ENCODE data around the gene PLCE1.

The PLCE1 gene

GRCh38 chr10:94023906-94024305, 30.2 kb downstream of the PLCE1 start:
- H3K9me3 ChIP-seq (ENCODE audit: control insufficient read depth, insufficient read depth, low read length): peaks cover 11% of the 10 kb centered on the region; the same call in 1 of the 2 replicates
- H3K9ac ChIP-seq (ENCODE audit: low read depth, low read length): no peak overlapping the region
- no peaks in the 10 kb centered on the region for H3K4me1 ChIP-seq (ENCODE audit: control insufficient read depth, insufficient read depth, low read length)
- no peak overlapping the region for H3K27ac ChIP-seq (ENCODE audit: low read depth, low read length)
- no peaks in the 10 kb centered on the region for H3K27me3 ChIP-seq (ENCODE audit: control insufficient read depth, insufficient read depth, low read length)
- no peaks in the 10 kb centered on the region for H3K36me3 ChIP-seq (ENCODE audit: control insufficient read depth, insufficient read depth, low read length)
- H3K4me3 ChIP-seq (ENCODE audit: low read depth, low read length): no peak overlapping the region

GRCh38 chr10:94024407-94024806, 30.7 kb downstream of the PLCE1 start:
- Histone ChIP-seq H3K27ac (ENCODE audit: low read depth, low read length) (no peak overlapping the region), H3K4me3 (ENCODE audit: low read depth, low read length) (no peak overlapping the region), H3K9me3 (ENCODE audit: control insufficient read depth, insufficient read depth, low read length) (peaks cover 14% of the 10 kb centered on the region; the same call in 1 of the 2 replicates), H3K4me1 (ENCODE audit: control insufficient read depth, insufficient read depth, low read length) (no peaks in the 10 kb centered on the region), H3K9ac (ENCODE audit: low read depth, low read length) (no peak overlapping the region), H3K36me3 (ENCODE audit: control insufficient read depth, insufficient read depth, low read length) (no peaks in the 10 kb centered on the region), H3K27me3 (ENCODE audit: control insufficient read depth, insufficient read depth, low read length) (no peaks in the 10 kb centered on the region)

GRCh38 chr10:94025806-94026205, 32.1 kb downstream of the PLCE1 start:
- Histone ChIP-seq H3K36me3 (ENCODE audit: control insufficient read depth, insufficient read depth, low read length) (no peaks in the 10 kb centered on the region), H3K4me3 (ENCODE audit: low read depth, low read length) (no peak overlapping the region), H3K4me1 (ENCODE audit: control insufficient read depth, insufficient read depth, low read length) (no peaks in the 10 kb centered on the region), H3K9me3 (ENCODE audit: control insufficient read depth, insufficient read depth, low read length) (peaks cover 22% of the 10 kb centered on the region), H3K9ac (ENCODE audit: low read depth, low read length) (no peak overlapping the region), H3K27me3 (ENCODE audit: control insufficient read depth, insufficient read depth, low read length) (no peaks in the 10 kb centered on the region), H3K27ac (ENCODE audit: low read depth, low read length) (no peak overlapping the region)

GRCh38 chr10:94027197-94027596, 33.5 kb downstream of the PLCE1 start:
- no peaks in the 10 kb centered on the region for H3K4me1 ChIP-seq (ENCODE audit: control insufficient read depth, insufficient read depth, low read length)
- H3K27ac ChIP-seq (ENCODE audit: low read depth, low read length): no peak overlapping the region
- H3K4me3 ChIP-seq (ENCODE audit: low read depth, low read length): no peak overlapping the region
- H3K9me3 ChIP-seq (ENCODE audit: control insufficient read depth, insufficient read depth, low read length): peaks cover 22% of the 10 kb centered on the region
- no peak overlapping the region for H3K9ac ChIP-seq (ENCODE audit: low read depth, low read length)
- no peaks in the 10 kb centered on the region for H3K27me3 ChIP-seq (ENCODE audit: control insufficient read depth, insufficient read depth, low read length)
- H3K36me3 ChIP-seq (ENCODE audit: control insufficient read depth, insufficient read depth, low read length): no peaks in the 10 kb centered on the region

- Histone ChIP-seq H3K4me3 (ENCODE audit: low read depth, low read length) (no peak overlapping the region), H3K27ac (ENCODE audit: low read depth, low read length) (no peak overlapping the region), H3K9ac (ENCODE audit: low read depth, low read length) (no peak overlapping the region), H3K36me3 (ENCODE audit: control insufficient read depth, insufficient read depth, low read length) (no peaks in the 10 kb centered on the region), H3K27me3 (ENCODE audit: control insufficient read depth, insufficient read depth, low read length) (no peaks in the 10 kb centered on the region), H3K9me3 (ENCODE audit: control insufficient read depth, insufficient read depth, low read length) (peaks cover 22% of the 10 kb centered on the region), H3K4me1 (ENCODE audit: control insufficient read depth, insufficient read depth, low read length) (no peaks in the 10 kb centered on the region)
Measured at GRCh38 chr10:94029955-94030354, 36.2 kb downstream of the PLCE1 start.

GRCh38 chr10:94035982-94036765, 42.4 kb downstream of the PLCE1 start:
- Histone ChIP-seq H3K27me3 (ENCODE audit: control insufficient read depth, insufficient read depth, low read length) (no peaks in the 10 kb centered on the region), H3K9me3 (ENCODE audit: control insufficient read depth, insufficient read depth, low read length) (no peaks in the 10 kb centered on the region), H3K36me3 (ENCODE audit: control insufficient read depth, insufficient read depth, low read length) (no peaks in the 10 kb centered on the region), H3K4me1 (ENCODE audit: control insufficient read depth, insufficient read depth, low read length) (0 out of 2 replicates have a peak, but pooled peaks cover 7% of the 10 kb centered on the region), H3K9ac (ENCODE audit: low read depth, low read length) (no peak overlapping the region), H3K4me3 (ENCODE audit: low read depth, low read length) (no peak overlapping the region), H3K27ac (ENCODE audit: low read depth, low read length) (no peak overlapping the region)

- Histone ChIP-seq H3K36me3 (ENCODE audit: control insufficient read depth, insufficient read depth, low read length) (no peaks in the 10 kb centered on the region), H3K27ac (ENCODE audit: low read depth, low read length) (no peak overlapping the region), H3K9ac (ENCODE audit: low read depth, low read length) (no peak overlapping the region)
Measured at GRCh38 chr10:94036766-94037033, 43.0 kb downstream of the PLCE1 start.

GRCh38 chr10:94037286-94037685, 43.6 kb downstream of the PLCE1 start:
- Histone ChIP-seq H3K36me3 (ENCODE audit: control insufficient read depth, insufficient read depth, low read length) (no peaks in the 10 kb centered on the region), H3K27me3 (ENCODE audit: control insufficient read depth, insufficient read depth, low read length) (no peaks in the 10 kb centered on the region), H3K4me3 (ENCODE audit: low read depth, low read length) (no peak overlapping the region), H3K4me1 (ENCODE audit: control insufficient read depth, insufficient read depth, low read length) (0 out of 2 replicates have a peak, but pooled peaks cover 7% of the 10 kb centered on the region), H3K9me3 (ENCODE audit: control insufficient read depth, insufficient read depth, low read length) (no peaks in the 10 kb centered on the region), H3K27ac (ENCODE audit: low read depth, low read length) (no peak overlapping the region), H3K9ac (ENCODE audit: low read depth, low read length) (no peak overlapping the region)

More at GRCh38 chr10:94036766-94037033, 43.0 kb downstream of the PLCE1 start:
- no peaks in the 10 kb centered on the region for H3K9me3 ChIP-seq (ENCODE audit: control insufficient read depth, insufficient read depth, low read length)
- H3K4me1 ChIP-seq (ENCODE audit: control insufficient read depth, insufficient read depth, low read length): 0 out of 2 replicates have a peak, but pooled peaks cover 7% of the 10 kb centered on the region
- H3K27me3 ChIP-seq (ENCODE audit: control insufficient read depth, insufficient read depth, low read length): no peaks in the 10 kb centered on the region
- no peak overlapping the region for H3K4me3 ChIP-seq (ENCODE audit: low read depth, low read length)

- Histone ChIP-seq H3K36me3 (ENCODE audit: control insufficient read depth, insufficient read depth, low read length) (no peaks in the 10 kb centered on the region), H3K9ac (ENCODE audit: low read depth, low read length) (no peak overlapping the region), H3K27me3 (ENCODE audit: control insufficient read depth, insufficient read depth, low read length) (no peaks in the 10 kb centered on the region), H3K4me3 (ENCODE audit: low read depth, low read length) (no peak overlapping the region), H3K9me3 (ENCODE audit: control insufficient read depth, insufficient read depth, low read length) (no peaks in the 10 kb centered on the region), H3K4me1 (ENCODE audit: control insufficient read depth, insufficient read depth, low read length) (0 out of 2 replicates have a peak, but pooled peaks cover 7% of the 10 kb centered on the region), H3K27ac (ENCODE audit: low read depth, low read length) (no peak overlapping the region)
Measured at GRCh38 chr10:94038024-94038423, 44.3 kb downstream of the PLCE1 start.

GRCh38 chr10:94041206-94041605, 47.5 kb downstream of the PLCE1 start:
- Histone ChIP-seq H3K4me1 (ENCODE audit: control insufficient read depth, insufficient read depth, low read length) (0 out of 2 replicates have a peak, but pooled peaks cover 7% of the 10 kb centered on the region), H3K4me3 (ENCODE audit: low read depth, low read length) (no peak overlapping the region), H3K9ac (ENCODE audit: low read depth, low read length) (no peak overlapping the region), H3K27ac (ENCODE audit: low read depth, low read length) (no peak overlapping the region), H3K9me3 (ENCODE audit: control insufficient read depth, insufficient read depth, low read length) (no peaks in the 10 kb centered on the region), H3K27me3 (ENCODE audit: control insufficient read depth, insufficient read depth, low read length) (no peaks in the 10 kb centered on the region), H3K36me3 (ENCODE audit: control insufficient read depth, insufficient read depth, low read length) (no peaks in the 10 kb centered on the region)

- H3K4me3 ChIP-seq (ENCODE audit: low read depth, low read length): no peak overlapping the region
- H3K9ac ChIP-seq (ENCODE audit: low read depth, low read length): no peak overlapping the region
Measured at GRCh38 chr10:94042001-94042833, 48.5 kb downstream of the PLCE1 start.

More at GRCh38 chr10:94042001-94042833, 48.5 kb downstream of the PLCE1 start:
- Histone ChIP-seq H3K4me1 (ENCODE audit: control insufficient read depth, insufficient read depth, low read length) (0 out of 2 replicates have a peak, but pooled peaks cover 10% of the 10 kb centered on the region), H3K27me3 (ENCODE audit: control insufficient read depth, insufficient read depth, low read length) (no peaks in the 10 kb centered on the region), H3K36me3 (ENCODE audit: control insufficient read depth, insufficient read depth, low read length) (no peaks in the 10 kb centered on the region), H3K27ac (ENCODE audit: low read depth, low read length) (no peak overlapping the region), H3K9me3 (ENCODE audit: control insufficient read depth, insufficient read depth, low read length) (no peaks in the 10 kb centered on the region)
